ENCODE measurements around the gene GRID1. TPM values are rescaled to one million over a fixed set of nuclear protein-coding genes. Genes with fewer than 3 reads are reported as not detected.

Gene GRID1
- total RNA-seq, 1 donor from 2014 or later, result 0.20 TPM

DNA sequence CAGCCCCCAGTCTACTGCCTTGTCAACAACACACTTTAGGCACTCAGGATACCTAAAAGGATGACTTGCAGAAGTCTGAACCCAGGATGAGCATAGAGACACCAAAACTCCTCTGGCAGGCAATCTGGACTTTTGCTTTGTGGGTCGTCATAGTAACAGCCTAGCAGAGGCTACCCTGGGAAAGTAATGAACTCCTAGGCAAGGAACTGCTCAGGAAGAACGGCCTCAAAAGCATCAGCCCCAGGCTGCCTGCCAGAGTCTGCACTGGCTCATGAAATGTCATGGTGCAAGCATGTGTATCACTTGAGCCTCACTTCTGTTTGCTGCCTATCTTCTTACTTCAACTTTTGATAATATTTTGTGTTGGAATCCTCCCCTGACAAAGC lies 715.1 kb downstream of the GRID1 start:
- DNase-seq (ENCODE audit: low read depth), result peak; percentile 80

DNA sequence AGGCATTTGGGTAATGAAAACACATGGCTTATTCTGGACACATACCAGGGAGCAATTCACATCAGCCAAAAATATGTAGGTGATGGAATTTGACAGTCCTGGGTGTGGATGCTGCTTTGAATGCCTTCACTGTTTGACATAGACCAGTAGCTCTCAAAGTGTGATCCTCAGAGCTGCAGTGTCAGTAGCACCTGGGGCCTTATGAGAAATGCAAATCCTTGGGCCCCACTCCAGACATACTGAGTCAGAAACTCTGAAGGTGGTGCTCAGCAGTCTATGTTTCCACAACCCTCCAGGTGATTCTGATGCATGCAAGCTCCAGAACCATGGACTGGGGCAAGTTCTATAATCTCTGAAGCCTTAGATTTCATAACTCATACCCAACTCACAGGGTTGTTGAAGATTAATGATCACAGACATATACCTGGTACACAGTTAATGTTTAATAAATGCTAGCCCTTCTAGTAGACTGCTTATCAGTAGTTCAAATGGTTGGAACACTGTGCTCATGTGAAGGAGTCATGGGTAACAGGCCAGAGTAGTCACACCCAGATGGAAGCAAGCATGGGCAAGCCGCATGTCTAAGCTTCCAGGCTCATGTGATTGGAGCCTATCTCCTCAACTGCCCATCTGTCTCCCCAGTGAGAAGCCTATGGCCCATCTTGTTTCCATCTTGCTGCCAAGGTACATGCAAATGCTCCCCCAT lies 715.7 kb downstream of the GRID1 start:
- no peak for DNase-seq (ENCODE audit: low read depth)

DNA sequence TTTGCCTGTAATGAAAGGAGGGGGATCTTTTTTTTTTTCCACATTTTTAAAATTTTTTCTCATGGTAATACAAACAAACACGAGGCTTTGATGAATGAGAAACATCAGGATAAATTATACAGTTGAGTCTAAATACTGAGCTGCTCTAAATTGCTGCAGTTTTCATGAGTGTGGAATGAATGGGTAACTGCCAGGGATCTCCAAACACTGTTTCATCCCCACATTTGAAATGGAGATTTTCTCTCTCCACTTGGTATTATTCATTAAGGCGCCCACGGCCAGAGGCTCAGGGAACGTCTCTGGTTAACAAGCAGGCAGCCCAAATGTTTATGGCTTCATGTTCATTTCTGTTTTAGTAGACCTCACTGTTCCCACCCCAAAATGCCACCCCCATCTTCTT lies 717.1 kb downstream of the GRID1 start:
- DNase-seq (ENCODE audit: low read depth), result no peak

DNA sequence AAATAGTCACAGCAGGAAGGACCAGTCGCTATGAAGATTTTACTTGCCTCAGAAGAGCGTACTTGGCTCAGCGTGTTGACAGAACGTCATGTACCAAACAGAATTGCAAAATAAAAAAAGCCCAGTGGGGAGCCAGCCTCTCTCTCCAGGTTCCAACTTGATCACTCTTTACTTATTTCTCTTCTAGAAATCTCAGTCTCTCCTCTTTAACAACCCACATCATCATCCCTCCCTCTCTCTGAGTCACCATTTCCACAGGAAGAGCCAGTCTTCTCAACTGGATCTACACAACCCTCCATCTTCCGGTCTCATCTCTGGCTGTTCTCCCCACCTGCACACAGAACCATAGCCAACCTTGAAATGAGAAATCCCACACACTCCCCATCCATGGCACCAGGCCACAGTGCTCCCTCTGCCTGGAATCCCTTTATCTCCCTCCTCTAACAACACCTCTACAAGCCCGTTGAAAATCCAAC lies 718.3 kb downstream of the GRID1 start:
- DNase-seq (ENCODE audit: low read depth), result peak; percentile 45

DNA sequence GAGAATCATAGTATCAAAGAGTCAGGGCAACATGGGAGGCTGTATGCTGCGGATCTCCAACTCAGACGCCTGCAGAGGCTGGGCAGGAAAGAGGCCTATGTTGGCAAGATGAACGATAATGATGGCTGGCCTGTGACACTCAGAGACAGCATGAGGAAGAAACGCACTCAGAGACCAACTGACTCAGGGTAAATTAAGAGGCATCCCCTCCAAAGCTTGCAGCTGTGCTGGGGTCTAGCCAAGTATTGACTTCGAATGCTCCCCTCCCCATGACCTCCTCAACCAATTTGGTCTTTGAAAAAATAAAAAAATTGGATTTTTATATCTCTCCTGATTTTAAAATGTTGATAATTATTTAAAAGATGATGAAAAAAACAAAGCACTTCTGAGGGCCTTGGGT lies 718.9 kb downstream of the GRID1 start:
- no peak for DNase-seq (ENCODE audit: low read depth)

DNA sequence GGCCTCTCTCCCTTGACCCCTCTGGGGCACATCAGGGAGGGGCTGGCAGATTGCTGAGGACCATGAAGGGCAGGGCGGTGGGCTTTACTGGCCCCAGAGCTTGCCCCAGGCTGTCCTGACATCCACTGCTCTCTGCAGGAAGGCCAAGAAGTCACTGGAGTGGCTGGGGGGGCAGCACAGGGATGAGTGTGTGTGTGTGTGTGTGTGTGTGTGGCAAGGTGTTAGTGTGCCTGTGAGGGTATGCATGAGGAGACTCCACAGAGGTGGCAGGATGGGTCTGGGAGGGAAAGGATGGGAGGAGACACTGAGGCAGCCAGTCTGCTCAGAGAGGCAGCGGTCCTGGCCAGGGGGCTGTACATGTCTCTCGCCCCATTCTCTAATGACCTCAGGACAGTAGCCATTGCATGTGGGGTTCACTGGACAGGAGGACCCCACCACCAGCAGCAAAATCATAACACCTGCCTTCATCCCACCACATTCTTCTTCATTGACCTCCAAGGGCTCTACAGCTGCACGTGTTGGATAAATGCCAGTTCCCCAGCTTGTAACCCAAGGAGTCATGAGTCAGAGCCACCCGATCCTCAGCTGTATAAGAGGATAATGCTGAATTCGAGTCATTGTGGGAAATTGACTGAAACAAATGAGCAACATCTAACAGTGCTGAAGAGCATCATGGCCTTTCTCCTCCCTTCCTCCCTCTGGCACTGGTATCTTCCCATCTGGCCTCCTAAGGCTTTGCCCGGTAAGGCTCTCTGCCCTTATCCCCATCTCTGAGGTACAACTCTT lies 720.5 kb downstream of the GRID1 start:
- peak; percentile 88 for DNase-seq (ENCODE audit: low read depth)

DNA sequence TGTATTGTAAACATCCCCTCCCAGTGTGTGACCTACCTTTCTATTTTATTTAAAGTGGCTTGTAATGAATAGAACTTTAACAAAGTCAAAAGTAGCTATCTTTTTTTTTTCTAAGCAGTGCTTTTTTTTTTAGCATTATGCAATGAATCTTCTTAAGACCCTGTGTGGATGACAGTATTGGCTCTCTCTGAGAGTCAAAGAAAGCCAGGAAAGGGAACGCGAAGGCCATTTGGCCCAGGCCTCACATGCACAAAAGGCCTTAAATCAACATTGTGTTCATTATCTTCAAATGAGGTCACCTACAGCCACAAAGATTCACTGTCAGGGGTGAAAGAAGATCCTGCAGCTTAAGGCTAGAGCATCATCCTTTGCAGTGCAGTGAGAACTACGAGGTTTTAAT lies 721.5 kb downstream of the GRID1 start:
- DNase-seq (ENCODE audit: low read depth), result no peak

DNA sequence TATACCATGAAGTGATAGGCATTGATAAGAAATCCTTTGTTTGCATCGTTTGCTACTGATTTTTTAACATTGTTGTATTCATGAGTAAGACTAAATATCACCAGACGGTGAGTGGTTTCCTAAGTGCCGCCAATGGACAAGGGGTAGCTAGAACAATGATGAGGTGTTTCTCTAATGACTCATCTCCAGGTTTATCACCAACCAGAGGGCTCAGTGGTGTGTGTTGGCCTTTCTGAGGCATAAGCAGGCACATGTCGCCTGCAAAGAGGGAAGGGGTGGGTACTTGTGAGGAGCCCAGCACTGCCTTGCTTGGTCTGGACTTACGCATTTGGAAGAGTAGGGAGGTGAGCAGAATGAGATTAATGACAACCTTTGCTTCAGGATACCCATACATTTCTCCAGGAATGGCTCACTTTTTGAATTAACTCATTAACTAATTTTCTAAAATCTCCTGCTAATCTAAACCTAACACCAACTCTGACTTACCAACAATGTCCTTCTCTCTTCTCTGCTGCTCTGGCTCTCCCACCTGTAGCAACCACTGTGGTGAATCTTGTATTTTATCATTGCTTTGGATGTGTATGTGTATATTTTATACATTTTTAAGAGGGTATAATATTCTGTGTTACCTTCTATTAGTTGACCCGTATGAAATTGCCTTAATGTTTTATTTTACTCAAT lies 722.6 kb downstream of the GRID1 start:
- DNase-seq (ENCODE audit: low read depth), result peak; percentile 97

DNA sequence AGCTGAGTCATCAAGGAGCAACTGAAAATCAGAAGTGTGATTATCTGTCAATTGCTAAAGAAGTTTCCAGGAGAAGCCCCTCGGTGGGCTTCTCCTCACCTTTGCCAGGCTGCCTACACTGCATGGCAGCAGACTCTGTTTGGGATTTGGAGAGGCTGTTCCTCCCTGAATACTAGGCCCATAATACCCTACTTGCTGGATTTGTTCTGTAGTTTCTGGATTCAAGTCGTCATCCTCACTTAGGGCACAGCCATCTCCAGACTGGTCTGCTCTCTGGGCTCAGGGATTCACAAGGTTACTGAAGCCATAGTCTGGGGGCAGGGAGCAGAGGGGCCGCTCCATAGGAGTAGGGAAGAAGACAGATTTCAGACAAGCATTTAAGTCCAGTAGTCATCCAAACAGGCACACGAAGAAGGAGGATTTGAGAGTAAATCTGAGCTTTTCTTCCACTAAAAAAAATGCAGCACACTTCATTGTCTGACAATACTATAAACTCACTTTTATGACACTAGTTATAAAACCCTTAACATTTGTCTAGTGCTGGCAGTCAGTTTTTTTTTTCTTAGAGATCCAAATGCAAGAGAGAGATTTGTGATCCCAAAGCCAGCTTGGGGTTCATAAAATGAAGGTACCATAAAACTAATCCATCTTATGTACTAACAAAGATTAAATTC lies 723.3 kb downstream of the GRID1 start:
- DNase-seq (ENCODE audit: low read depth), result no peak

DNA sequence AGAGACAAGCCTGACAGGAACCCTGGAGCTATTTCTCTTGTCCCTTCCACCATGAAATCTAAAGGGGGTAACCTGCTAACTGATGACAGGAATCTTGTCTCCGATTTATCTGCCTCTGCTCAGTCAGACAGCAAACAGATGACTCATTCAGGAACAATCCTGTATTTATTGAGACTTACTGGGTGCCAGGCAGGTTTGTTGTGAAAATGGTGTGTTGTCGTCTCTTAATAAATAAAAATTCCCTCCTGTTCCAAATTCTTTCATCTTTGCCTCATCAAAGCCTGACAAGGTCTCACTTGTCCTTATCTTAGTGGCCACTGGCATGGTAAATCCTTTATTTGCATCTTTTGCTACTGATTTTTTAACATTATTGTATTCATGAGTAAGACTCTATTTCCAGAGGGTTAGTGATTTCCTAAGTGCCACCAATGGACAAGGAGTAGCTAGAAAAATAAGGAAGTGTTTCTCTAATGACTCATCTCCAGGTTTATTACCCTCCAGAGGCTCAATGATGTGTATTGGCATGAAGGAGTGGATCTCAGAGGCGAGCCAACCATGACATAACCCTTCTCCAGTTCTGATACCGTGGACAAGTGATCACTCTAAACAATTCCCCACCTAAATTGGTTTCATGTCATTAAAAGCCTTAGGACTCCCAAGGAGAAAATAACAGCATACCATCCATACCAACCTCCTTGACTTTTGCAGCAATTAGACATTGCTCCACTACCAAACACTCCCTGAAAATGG lies 724.0 kb downstream of the GRID1 start:
- DNase-seq (ENCODE audit: low read depth), result peak; percentile 99

DNA sequence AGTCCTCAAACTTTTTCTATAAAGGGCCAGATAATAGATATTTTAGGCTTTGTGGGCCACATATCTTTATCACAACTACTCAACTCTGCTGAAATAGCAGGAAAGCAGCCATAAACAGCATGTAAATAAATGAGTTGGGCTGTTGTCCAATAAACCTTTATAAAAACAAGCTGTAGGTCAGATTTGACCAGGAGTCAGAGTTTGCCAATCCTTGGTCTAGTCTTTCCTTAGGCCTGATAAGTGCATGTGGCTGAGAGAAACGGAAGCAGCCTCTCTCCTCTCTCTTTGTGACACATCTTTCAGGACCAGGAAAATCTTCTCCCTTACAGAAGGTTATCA lies 724.5 kb downstream of the GRID1 start:
- peak; percentile 78 for DNase-seq (ENCODE audit: low read depth)

DNA sequence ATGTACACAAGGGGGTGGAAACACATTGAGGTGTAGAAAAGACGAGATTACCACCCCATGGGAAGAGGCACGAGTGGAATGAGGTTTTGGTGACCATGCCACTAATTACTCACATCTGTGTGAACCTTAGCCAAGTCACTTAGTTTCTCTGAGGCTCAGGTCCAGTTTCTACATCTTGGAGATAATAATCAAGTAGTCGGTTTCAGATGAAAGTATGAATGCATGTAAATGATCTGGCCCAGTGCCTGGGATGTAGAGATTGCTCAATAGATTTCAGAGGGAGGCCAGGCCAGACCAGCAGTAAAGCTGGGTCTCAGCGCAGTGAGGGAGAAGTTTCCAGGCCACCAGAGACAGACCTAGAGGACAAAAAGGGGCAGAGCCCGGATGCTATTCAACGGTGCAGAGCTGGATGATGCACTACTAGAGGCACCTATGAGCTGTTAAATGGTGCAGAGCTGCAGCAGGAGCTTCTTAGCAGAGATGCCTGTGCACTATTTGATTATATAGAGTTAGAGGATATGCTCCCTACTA lies 725.1 kb downstream of the GRID1 start:
- peak; percentile 70 for DNase-seq (ENCODE audit: low read depth)

DNA sequence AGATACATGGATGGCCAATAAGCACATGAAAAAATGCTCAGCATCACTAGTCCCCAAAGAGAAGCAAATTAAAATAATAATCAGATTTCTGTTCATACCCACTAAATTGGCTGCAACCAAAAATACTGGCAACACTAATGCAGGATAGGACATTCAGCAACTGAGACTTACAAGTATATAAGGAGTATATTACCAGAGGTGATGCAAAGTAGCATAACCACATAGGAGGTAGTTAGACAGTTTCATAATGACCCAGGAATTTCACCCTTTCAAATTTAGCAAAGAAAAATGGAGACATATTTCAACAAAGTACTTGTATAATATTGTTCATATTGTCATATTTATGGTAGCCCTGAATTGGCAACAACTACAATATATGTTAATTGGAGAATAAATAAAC lies 727.8 kb downstream of the GRID1 start:
- DNase-seq (ENCODE audit: low read depth), result no peak

DNA sequence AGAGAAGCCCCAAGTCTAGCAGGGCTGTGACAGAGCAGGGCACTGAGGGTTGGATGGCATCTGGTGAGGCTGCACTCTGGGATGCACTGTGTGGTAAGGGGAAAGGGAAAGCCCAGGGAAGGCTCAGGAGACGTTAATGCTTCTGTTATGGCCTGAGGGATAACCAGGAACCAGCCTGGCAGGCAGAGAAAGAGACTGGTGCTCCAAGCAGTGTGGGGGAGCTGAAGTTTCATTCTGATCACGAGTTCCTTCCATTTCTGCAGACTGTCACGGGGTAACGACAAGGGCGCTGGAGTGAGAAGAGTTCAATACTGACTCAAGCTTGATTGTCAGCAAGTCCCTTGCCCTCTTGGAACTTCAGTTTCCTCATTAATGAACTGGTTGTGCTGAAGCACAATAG lies 730.9 kb downstream of the GRID1 start:
- peak; percentile 84 for DNase-seq (ENCODE audit: low read depth)

DNA sequence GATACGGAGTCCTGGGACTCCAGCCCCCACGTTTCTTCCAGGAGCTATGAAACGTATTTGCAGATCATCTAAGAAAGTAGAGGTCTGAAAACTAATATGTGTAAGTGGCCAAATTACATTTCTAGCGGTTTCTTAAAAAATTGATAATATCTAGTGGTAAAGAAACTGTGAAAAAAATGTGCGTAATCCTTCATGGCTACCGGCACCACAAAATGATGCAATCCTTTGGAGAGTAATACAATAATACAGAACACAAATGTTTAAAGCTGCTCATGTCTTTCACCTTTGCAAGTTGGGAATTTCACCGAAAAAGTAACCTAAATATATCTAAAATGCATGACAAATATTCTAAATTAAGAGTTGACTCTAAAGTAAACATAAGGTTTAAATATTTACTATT lies 742.1 kb downstream of the GRID1 start:
- no peak for DNase-seq (ENCODE audit: low read depth)

DNA sequence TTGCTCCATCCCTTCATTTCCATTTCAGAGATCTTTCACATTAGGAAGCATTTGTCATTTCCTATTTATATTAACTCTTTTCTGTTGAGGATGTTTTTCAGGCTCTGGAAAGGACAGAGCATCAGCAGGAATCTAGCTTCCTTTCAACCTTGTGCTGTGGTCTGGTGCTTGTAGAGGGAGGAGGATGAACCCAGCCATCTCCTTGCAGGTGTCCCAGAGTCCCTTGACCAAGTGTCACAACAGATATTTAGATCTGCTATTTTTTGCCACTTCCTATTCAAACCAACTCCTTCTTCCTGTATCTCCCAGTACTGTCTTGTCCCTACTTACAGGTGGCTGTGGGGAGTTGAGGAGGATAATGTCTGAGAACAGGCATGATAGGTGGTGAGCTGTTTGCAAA lies 742.8 kb downstream of the GRID1 start:
- DNase-seq (ENCODE audit: low read depth), result no peak

DNA sequence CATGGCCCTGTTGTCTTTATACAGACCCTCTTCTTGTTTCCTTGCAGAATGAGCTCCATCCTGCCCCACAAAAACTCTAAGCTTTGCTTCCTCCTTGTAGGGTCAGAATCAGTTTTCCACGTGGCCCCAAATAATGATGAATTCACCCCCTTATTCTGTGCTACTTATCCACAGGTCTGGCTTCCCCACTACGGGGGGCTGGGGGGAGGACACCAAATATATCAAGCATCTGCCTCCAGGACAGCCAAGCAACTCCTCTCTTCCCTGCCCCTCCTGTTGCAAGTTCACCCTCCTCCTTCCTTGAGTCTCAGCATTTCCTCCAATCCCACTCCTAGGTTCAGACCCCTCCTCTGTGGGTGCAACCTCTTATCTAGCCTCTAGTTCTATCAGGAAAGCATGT lies 743.3 kb downstream of the GRID1 start:
- DNase-seq (ENCODE audit: low read depth), result no peak

DNA sequence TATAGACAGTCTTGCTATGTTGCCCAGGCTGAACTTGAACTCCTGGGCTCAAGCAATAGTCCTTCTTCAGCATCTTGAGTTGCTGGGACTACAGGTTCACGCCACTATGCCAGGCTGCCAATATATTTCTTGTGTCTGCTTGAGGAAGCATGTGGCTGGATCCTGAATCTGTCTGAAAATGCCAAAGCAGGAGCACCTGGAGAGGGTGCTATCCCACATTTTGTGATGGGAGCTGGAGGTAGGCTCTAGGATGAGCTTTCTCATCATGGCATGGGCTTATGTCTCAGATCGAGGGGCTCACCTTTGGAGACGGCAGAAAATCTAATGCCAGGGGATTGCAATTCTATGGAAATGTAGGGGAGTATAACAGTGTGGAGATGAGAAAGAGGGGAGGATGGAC lies 744.2 kb downstream of the GRID1 start:
- DNase-seq (ENCODE audit: low read depth), result no peak

DNA sequence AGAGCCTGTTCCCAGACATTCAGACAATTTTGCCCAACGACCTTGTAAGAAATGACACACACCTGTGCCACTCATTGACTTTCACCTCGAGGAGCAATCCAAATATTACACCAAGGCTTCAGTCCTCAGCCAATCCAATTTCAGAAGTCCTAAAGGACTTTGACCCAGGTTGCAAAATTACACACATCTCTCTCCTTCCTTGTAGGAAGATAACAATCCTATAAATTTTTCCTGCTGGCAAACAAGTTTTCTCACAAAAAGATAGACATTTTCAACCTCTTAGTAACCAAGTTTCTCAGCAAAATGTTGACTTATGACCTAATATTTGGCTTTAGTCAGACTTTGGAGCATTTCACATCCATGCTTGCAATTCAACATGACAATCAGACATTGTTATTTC lies 745.0 kb downstream of the GRID1 start:
- no peak for DNase-seq (ENCODE audit: low read depth)

DNA sequence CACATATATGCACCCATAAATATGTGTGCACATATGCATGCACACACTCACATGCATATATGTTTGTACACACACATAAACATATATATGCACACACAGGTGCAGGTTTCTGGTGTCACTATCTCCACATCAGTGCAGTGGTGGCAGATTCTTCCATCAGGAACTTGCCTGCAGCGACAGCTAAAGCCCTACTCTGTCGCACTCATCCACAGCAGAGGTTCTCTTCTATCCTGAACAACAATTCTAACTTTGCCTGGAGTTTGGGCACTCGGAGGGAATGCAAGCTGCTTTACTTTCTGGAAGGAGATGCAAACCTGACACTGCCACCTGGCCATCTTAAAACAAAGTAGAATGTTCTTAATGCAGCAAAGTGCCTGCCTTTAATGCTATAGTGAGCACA lies 745.8 kb downstream of the GRID1 start:
- no peak for DNase-seq (ENCODE audit: low read depth)

DNA sequence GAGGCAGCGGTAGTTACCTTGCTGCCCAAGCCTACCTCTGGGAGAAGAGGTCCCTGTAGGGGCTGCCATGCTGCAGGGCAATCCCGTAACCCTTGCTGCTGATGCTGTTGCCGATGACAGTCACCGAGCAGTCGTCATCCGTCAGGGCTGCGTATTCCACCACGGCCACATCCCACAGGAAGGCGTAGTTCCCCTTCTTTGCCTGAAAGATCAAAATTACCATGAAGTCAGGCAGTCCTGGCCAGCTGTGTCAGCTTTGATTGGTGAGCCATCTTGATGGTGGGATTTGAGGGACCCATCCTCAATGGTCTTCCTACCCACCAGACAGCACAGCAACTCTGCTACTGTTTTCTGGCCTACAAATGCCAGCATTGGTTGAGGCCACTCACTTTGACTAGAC lies 746.8 kb downstream of the GRID1 start:
- DNase-seq (ENCODE audit: low read depth), result no peak
